Activated T-cell treated with anti-CD3 and anti-CD28 coated beads, Interleukin-2, amount 50 U/mL, for 1 hour (primary cell): ENCODE results near the gene DGKB.

Source experiments
- DNase-seq: peaks from one replicate; pipeline ENCODE4 v3.0.0-alpha.2; 2020

The DGKB gene

DNA sequence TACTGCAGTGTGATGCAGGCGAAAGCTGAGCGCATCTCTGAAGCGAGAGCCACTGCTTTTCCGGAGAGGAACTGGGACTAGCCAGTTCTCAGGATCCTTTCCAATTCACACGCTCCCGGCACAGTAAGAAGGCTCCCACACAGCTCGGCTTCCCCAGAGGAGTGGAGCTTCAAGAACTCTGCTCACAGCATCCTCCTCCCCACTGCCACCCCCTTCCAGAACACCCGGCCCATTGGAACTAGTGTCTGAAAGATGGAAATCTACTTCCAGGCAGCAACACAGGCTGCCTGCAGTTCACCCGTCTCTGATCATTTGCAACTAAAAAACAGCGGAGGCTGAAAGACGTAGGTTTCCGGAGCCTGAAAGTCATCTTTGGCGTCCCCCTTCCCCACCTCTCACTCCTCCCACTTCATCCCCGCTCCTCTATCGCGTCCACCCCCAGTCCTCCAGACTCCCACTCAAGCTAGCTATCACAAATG is at the start of gene DGKB:
DGKB (minus strand) TSS at position 163 of the 479 bp plus-strand sequence.
- no peak for DNase-seq

DNA sequence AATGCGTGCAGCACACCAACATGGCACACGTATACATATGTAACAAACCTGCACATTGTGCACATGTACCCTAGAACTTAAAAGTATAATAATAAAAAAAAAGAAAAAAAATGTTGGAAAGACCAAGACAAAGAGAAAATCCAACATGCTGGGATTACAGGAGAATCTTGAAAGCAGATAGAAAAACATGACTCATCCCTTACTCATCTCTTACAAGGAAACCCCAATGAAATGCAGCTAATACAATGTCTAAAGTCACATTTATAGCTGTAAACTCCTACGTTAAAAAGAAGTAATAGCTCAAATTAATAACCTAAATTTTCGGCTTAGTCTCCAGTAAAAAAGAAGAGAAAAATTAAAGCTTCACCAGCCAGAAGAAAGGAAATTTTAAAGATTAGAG is 47.5 kb upstream of the DGKB start:
- no peak for DNase-seq

DNA sequence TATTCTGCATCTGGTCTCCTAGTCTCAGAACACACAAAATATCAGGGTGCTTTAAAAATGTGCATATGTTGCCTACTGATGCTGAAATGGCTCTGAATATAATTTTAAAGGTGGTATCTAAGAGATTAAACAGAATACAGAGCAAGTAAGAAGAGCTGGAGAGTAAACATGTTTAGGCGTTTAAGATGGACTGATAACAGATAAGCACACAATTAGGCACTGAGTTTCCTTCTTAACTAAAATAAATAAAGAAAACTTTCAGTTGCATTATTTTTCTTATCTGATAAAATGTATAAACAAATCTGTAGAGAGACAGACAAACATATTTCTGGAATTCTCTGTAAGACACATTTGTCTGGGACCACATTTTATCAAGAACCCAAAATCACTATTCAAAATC is 35.6 kb upstream of the DGKB start:
- no peak for DNase-seq

- DNase-seq = no peak
Observed at GRCh38 chr7:14937581-14937980, 35.0 kb upstream of the DGKB start.

GRCh38 chr7:14936554-14936953 is 34.0 kb upstream of the DGKB start:
- DNase-seq = no peak

GRCh38 chr7:14934839-14935238 is 32.3 kb upstream of the DGKB start:
- no peak for DNase-seq

- no peak for DNase-seq
Observed at GRCh38 chr7:14931511-14932215, 29.1 kb upstream of the DGKB start.

- DNase-seq = no peak
Observed at GRCh38 chr7:14924398-14924797, 21.8 kb upstream of the DGKB start.

DNA sequence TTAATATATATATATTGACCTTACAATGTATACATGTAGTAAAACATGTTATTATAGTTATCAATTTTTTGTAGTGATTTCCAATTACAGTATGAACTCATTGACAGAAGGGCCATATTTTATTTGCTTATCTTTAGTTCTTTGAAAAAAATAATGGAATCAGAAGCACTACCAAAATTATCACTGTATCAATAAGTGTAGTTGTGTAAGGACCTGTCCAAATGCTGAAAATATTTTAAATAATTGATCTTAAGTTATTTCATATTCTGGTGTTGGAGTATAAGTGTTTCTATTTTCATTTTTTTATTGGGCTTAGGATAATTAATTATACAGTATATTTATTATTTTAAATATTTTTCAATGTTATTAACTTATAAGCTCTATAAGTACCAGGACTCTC is 8.5 kb upstream of the DGKB start:
- DNase-seq = no peak

- DNase-seq = no peak
Observed at GRCh38 chr7:14908697-14909096, 6.1 kb upstream of the DGKB start.

GRCh38 chr7:14905764-14906163 is 3.2 kb upstream of the DGKB start:
- DNase-seq = no peak

GRCh38 chr7:14900051-14900450 is 2.5 kb downstream of the DGKB start:
- DNase-seq = no peak

GRCh38 chr7:14899030-14899429 is 3.5 kb downstream of the DGKB start:
- no peak for DNase-seq

DNA sequence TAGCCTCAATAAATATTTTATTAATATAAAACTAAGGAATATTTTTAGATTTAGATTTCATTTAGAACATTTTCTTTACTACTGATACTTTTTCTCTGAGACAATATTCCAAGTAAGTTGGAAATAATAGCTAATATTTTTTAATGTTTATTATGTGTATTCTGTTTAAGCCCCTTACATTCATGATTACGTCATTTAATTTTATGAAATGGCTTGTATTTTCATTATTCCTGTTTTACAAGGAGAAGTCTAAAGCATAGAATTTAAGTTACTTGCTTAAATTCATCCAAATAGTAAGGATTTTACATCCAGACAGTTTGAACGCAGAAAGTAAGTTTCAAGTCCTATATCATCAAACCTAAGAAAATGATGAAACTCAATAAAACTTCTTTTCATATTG is 6.1 kb downstream of the DGKB start:
- no peak for DNase-seq

GRCh38 chr7:14894826-14895225 is 7.7 kb downstream of the DGKB start:
- DNase-seq = no peak

DNA sequence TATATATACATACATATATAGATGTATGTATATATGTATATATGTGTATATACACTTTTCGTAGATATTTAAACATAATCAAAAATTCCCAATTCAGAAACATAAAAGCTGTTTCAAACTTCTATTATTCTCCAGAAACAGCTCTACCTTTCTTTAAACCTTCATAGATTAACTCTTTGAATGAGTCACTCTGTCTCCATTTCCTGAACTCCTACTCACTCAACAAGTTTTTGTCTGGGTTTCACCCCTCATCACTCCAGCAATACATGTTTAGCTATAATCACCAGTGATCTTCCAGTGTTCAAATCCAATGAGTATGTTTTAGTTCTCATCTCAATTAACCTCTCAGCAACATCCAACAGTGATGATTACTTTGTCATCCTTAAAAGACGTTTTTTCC is 9.6 kb downstream of the DGKB start:
- no peak for DNase-seq

DNA sequence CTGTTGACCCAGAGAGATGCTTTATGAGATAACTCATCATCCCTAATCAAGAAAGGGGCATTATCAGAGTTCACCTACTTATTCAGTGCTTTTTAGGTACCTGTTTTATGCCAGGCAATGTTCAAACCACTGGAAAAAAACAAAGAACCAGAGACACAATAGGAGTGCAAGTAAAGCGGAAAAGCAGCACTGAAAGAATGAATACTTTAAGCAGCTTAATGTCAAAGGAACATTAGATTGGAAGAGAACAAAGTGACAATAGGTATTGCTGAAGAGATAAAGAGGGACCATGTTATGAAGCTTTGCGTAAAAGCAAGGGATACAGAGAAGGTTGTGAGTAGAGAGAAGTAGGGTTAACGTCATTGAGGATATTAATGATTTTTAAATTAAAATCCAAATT is 11.3 kb downstream of the DGKB start:
- no peak for DNase-seq

DNA sequence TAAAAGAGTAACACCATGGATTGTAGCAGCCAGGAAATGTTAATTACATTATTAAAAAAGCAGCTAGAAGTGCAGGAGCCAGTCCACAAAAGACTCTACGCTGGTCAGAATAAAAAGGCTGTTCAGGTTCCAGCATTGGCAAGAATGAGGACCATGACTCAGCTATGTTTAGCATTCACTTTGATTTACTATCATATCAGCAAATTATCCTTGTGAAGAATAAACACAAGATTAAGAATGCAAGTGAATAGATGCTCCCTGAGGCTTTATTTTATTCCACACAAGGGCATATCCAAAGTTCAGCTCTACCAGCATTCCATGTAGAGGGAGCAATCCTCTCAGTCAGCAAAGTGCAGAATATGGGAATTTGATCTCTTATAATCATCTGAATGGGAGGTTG is 13.6 kb downstream of the DGKB start:
- no peak for DNase-seq

DNA sequence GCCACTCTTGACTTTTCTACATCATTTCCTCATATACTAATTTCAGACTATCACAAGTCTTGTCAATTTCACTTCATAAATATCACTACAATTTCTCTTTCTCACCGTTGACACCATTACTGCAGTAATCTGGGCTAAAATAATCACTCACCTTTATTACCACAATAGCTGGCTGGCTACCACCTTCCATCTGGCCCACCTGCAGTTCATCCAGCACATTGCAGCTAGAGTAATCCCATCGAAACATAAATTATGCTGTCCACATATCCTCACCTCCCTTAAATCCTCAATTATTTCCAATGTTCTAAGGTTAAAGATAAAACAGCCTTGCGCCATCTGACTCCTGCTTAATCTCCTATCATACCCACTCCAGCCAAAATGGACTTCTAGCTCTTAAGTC is 16.0 kb downstream of the DGKB start:
- no peak for DNase-seq

GRCh38 chr7:14875941-14876587 is 26.5 kb downstream of the DGKB start:
- DNase-seq = no peak

DNA sequence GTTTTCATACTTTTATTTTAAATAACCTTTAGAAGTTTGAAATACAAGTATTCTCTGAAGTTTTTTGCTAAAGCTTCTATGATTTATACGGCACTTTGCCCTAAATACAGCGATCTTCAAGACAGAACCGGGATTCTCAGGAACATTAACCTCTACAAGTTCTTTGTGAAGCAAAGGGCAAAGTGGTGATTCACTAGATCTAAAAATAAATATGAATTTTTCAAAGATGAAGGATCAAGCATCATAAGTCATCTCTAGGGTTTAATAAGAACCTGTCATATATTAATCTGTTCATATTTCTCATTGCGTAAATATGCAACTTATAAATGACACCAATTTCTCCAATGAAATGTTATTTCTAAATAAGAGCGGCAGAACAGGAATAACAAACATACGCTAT is 30.7 kb downstream of the DGKB start:
- no peak for DNase-seq

DNA sequence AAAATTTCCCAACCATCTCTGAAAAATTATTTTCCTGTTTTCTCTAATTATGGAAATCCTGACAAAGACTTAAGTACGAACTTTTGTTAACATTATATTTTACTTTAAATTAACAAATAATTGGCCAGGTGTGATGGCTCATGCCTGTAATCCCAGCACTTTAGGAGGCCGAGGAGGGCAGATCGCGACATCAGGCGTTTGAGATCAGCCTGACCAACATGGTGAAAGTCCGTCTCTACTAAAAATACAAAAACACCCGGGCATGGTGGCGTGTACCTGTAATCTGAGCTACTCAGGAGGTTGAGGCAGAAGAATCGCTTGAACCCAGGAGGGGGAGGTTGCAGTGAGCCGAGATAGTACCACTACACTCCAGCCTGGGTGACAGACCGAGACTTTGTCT is 32.2 kb downstream of the DGKB start:
- DNase-seq = no peak

GRCh38 chr7:14868937-14869336 is 33.6 kb downstream of the DGKB start:
- DNase-seq = no peak

DNA sequence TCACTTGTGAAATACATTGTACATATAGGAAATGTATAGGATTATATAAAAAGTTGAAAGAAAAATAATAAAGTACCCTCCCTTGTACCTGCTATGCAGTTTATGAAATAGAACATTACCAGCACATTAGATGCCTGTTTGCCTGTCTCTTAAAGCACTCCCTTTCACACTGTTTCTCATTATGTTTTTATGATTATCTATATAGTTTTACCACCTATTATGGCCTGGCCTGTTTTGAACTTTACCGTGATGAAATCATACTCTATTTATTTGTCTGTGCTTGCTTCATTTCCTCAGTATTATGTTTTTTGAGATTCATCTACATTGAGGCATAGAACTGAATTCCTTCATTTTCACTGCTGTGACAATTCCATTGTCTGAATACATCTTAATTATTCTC is 41.1 kb downstream of the DGKB start:
- DNase-seq = no peak

- no peak for DNase-seq
Observed at GRCh38 chr7:14859267-14859666, 43.3 kb downstream of the DGKB start.
